CD14-positive monocyte (primary cell): ENCODE measurements around the gene SLC22A23. TPM values are rescaled to one million over a fixed set of nuclear protein-coding genes. Genes with fewer than 3 reads are reported as not detected.

ENCODE experiments used
- DNase-seq, 3 donors: peaks; one replicate each; pipeline ENCODE4 v3.0.0-alpha.2; 2011 to 2022
- H2AFZ ChIP-seq: 2 replicates; pipeline ENCODE4 v1.6.0; 2012; ENCODE audit warnings: mild to moderate bottlenecking, low read depth, low read length, inconsistent platforms; ENCODE audit not compliant: insufficient read depth, poor library complexity, severe bottlenecking
- H3K27ac ChIP-seq, 2 donors: 1 replicate in 1 of 2; 2 replicates in 1 of 2; pipeline ENCODE4 v1.5.1; 2012 to 2013; ENCODE audit warnings: low read length in 2 of 2, control low read depth in 1 of 2, inconsistent platforms in 1 of 2, low read depth in 1 of 2, mild to moderate bottlenecking in 1 of 2
- H3K27me3 ChIP-seq, 2 donors: one replicate each; pipeline versions ENCODE4 v1.6.0 to v1.6.1; 2011 to 2013; ENCODE audit warnings: low read length in 2 of 2; ENCODE audit not compliant: control insufficient read depth in 2 of 2, insufficient read depth in 2 of 2
- H3K36me3 ChIP-seq, 2 donors: replicated peaks in 1 of 2; 1 replicate in 1 of 2; 2 replicates in 1 of 2; pipeline versions ENCODE4 v1.5.1 to v1.6.1; 2012 to 2013; ENCODE audit warnings: low read length in 2 of 2, control low read depth in 1 of 2, inconsistent platforms in 1 of 2, mild to moderate bottlenecking in 1 of 2; ENCODE audit not compliant: insufficient read depth in 2 of 2, control insufficient read depth in 1 of 2
- H3K4me1 ChIP-seq, 2 donors: 1 replicate in 1 of 2; 2 replicates in 1 of 2; pipeline versions ENCODE4 v1.5.1 to v1.6.1; 2012 to 2013; ENCODE audit warnings: low read length in 2 of 2, control low read depth in 1 of 2, inconsistent platforms in 1 of 2, mild to moderate bottlenecking in 1 of 2, moderate library complexity in 1 of 2; ENCODE audit not compliant: insufficient read depth in 2 of 2, control insufficient read depth in 1 of 2
- H3K4me2 ChIP-seq: replicated peaks from 2 replicates; pipeline ENCODE3; 2012; ENCODE audit warnings: low read length, moderate library complexity, mild to moderate bottlenecking; ENCODE audit not compliant: poor library complexity, severe bottlenecking; ENCODE audit errors: extremely low read depth
- H3K4me3 ChIP-seq, 3 experiments: fragments of 200-600 bp in 1 of 3; sonication (generic) in 1 of 3; replicated peaks in 1 of 3; 1 replicate in 2 of 3; 2 replicates in 1 of 3; pipeline ENCODE4 v1.5.1; 2011 to 2013; ENCODE audit warnings: low read length in 3 of 3, mild to moderate bottlenecking in 3 of 3, control low read depth in 2 of 3, low read depth in 2 of 3, inconsistent platforms in 1 of 3, moderate library complexity in 1 of 3
- H3K79me2 ChIP-seq: 2 replicates; pipeline ENCODE4 v1.6.0; 2012; ENCODE audit warnings: mild to moderate bottlenecking, control low read depth, inconsistent platforms, low read length, moderate library complexity; ENCODE audit not compliant: insufficient read depth
- H3K9ac ChIP-seq: 2 replicates; pipeline ENCODE4 v1.6.0; 2017; ENCODE audit warnings: low read length, mild to moderate bottlenecking; ENCODE audit not compliant: insufficient read depth, poor library complexity, severe bottlenecking
- H3K9me3 ChIP-seq, 2 donors: replicated peaks in 1 of 2; 1 replicate in 1 of 2; 2 replicates in 1 of 2; pipeline versions ENCODE4 v1.5.1 to v1.6.1; 2012 to 2013; ENCODE audit warnings: low read length in 2 of 2, control low read depth in 1 of 2; ENCODE audit not compliant: control insufficient read depth in 1 of 2, insufficient read depth in 1 of 2
- H4K20me1 ChIP-seq: 2 replicates; pipeline ENCODE4 v1.6.0; 2012; ENCODE audit warnings: mild to moderate bottlenecking, low read length, control low read depth, moderate library complexity; ENCODE audit not compliant: insufficient read depth
- H3K27ac Mint-ChIP-seq, 7 donors: one replicate each; pipeline ENCODE4 v1.8.0; 2020; ENCODE audit warnings: mild to moderate bottlenecking in 7 of 7, mixed read lengths in 7 of 7, moderate library complexity in 6 of 7, inconsistent platforms in 2 of 7
- H3K27me3 Mint-ChIP-seq, 3 donors: one replicate each; pipeline ENCODE4 v1.8.0; 2021 to 2022; ENCODE audit warnings: low read depth in 3 of 3, mild to moderate bottlenecking in 3 of 3, mixed read lengths in 3 of 3, moderate library complexity in 3 of 3, inconsistent platforms in 1 of 3
- H3K36me3 Mint-ChIP-seq, 2 donors: one replicate each; pipeline ENCODE4 v1.8.0; 2020; ENCODE audit warnings: mixed read lengths in 2 of 2, inconsistent platforms in 1 of 2, mild to moderate bottlenecking in 1 of 2
- H3K4me1 Mint-ChIP-seq: one replicate; pipeline ENCODE4 v1.8.0; 2020; ENCODE audit warnings: mild to moderate bottlenecking, mixed read lengths
- H3K4me3 Mint-ChIP-seq, 2 donors: one replicate each; pipeline ENCODE4 v1.8.0; 2020; ENCODE audit warnings: mild to moderate bottlenecking in 2 of 2, mixed read lengths in 2 of 2, moderate library complexity in 1 of 2
- H3K9me3 Mint-ChIP-seq, 7 donors: one replicate each; pipeline ENCODE4 v1.8.0; 2020 to 2022; ENCODE audit warnings: mixed read lengths in 7 of 7, mild to moderate bottlenecking in 6 of 7, moderate library complexity in 6 of 7, inconsistent platforms in 2 of 7
- WGBS: methylation state at CpG from one replicate; pipeline ENCODE4 v1.1.5; 2013; ENCODE audit warnings: missing lambda C conversion rate; ENCODE audit not compliant: insufficient coverage; 5-methylcytosine and 5-hydroxymethylcytosine counted together
- intact Hi-C, 2 donors: fragments of 100-400 bp; cut with micrococcal nuclease; formaldehyde crosslinking; loops; one replicate each; pipeline versions ENCODE4 v1.15.0 to v1.15.1; 2023
- polyA plus RNA-seq, 3 donors: library from polyadenylated mRNA; depleted of rRNA in 1 of 3; unstranded in 2 of 3; stranded (reverse) in 1 of 3; fragments of 300-500 nt in 2 of 3; fragments of >200 nt in 1 of 3; fragmentation: Illumina TruSeq in 2 of 3; gene quantifications; 1 replicate in 2 of 3; 2 replicates in 1 of 3; pipeline ENCODE4 v1.2.3, GENCODE V29; 2012 to 2021
- TF ChIP-seq, protein P1 (sequence below): fragments of 200-600 bp; IDR thresholded peaks from one replicate; pipeline ENCODE4 v1.8.0; 2022; ENCODE audit warnings: antibody characterized with exemption, mild to moderate bottlenecking

The SLC22A23 gene
- polyA plus RNA-seq, 3 donors: 0.08 TPM; not detected in 2

GRCh38 chr6:3301506-3301905 lies 155.3 kb downstream of the SLC22A23 start:
- H3K27ac Mint-ChIP-seq: no peak overlapping the region

DNA sequence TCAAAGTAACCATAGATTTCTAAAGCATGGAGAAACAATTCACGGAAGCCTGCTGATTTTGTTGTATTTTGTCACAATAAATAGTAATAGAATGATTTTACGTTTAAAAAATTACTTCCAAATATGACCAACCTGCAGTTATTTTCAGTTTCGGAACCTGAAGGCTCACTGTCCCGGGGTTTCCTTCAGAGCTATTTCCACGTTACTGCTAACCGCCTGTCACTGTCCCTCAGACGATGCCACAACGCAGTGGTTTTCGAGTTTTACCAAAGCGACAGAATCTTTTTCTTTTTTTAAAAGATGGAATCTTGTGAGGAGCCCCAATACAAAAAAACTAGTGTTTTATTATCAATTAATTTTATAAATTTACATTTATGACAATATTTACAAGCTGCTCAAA lies 157.6 kb downstream of the SLC22A23 start:
- Histone ChIP-seq H3K9ac (no peak overlapping the region), H3K27me3 (no peaks in the 10 kb centered on the region), H3K9me3 (no peaks in the 10 kb centered on the region), H3K4me3 (no peak overlapping the region), H3K4me2 (no peak overlapping the region), H2AFZ (no peak overlapping the region), H3K36me3 (no peaks in the 10 kb centered on the region), H3K27ac (no peak overlapping the region), H4K20me1 (no peaks in the 10 kb centered on the region), H3K79me2 (no peaks in the 10 kb centered on the region), H3K4me1 (no peaks in the 10 kb centered on the region)
- DNase-seq: no peak
- no peaks in the 10 kb centered on the region for H3K4me1 Mint-ChIP-seq
- intact Hi-C loops: no loop called here
- no peak overlapping the region for H3K27ac Mint-ChIP-seq
- peaks cover 5 to 9% (median 6%) of the 10 kb centered on the region in 3 donors for H3K27me3 Mint-ChIP-seq
- no peaks in the 10 kb centered on the region for H3K36me3 Mint-ChIP-seq
- H3K9me3 Mint-ChIP-seq: peaks cover 0 to 2% (median 0%) of the 10 kb centered on the region in 7 donors
- no peak overlapping the region for H3K4me3 Mint-ChIP-seq
- 96% methylated on average over 5 of the region's 10 CpGs for WGBS
- TF ChIP-seq, protein P1, sequence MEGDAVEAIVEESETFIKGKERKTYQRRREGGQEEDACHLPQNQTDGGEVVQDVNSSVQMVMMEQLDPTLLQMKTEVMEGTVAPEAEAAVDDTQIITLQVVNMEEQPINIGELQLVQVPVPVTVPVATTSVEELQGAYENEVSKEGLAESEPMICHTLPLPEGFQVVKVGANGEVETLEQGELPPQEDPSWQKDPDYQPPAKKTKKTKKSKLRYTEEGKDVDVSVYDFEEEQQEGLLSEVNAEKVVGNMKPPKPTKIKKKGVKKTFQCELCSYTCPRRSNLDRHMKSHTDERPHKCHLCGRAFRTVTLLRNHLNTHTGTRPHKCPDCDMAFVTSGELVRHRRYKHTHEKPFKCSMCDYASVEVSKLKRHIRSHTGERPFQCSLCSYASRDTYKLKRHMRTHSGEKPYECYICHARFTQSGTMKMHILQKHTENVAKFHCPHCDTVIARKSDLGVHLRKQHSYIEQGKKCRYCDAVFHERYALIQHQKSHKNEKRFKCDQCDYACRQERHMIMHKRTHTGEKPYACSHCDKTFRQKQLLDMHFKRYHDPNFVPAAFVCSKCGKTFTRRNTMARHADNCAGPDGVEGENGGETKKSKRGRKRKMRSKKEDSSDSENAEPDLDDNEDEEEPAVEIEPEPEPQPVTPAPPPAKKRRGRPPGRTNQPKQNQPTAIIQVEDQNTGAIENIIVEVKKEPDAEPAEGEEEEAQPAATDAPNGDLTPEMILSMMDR: no peak

More at GRCh38 chr6:3301506-3301905, 155.3 kb downstream of the SLC22A23 start:
- 87% methylated on average over 4 of the region's 8 CpGs for WGBS
- no peaks in the 10 kb centered on the region for H3K27me3 ChIP-seq
- H3K4me2 ChIP-seq: no peak overlapping the region
- H3K9ac ChIP-seq: no peak overlapping the region
- Mint-ChIP-seq H3K27me3 (peaks cover 2 to 12% (median 9%) of the 10 kb centered on the region in 3 donors), H3K36me3 (no peaks in the 10 kb centered on the region), H3K4me1 (no peaks in the 10 kb centered on the region), H3K9me3 (peaks cover 0 to 7% (median 3%) of the 10 kb centered on the region in 7 donors), H3K4me3 (no peak overlapping the region)
- H2AFZ ChIP-seq: no peak overlapping the region
- H3K9me3 ChIP-seq: no peaks in the 10 kb centered on the region
- H3K4me3 ChIP-seq: no peak overlapping the region
- no peaks in the 10 kb centered on the region for H3K79me2 ChIP-seq
- H4K20me1 ChIP-seq: no peaks in the 10 kb centered on the region
- DNase-seq: no peak
- no peaks in the 10 kb centered on the region for H3K36me3 ChIP-seq
- no peaks in the 10 kb centered on the region for H3K4me1 ChIP-seq
- TF ChIP-seq, protein P1: no peak
- no peak overlapping the region for H3K27ac ChIP-seq
- intact Hi-C loops: no loop called here
